PC-3 (cell line): ENCODE results near the gene HMCN1.
"Not testable (repeated sequence)": the region's sequence is repeated elsewhere in the genome, so short reads cannot be mapped to it uniquely, and the experiment has no call there.

ENCODE experiments used
- CTCF ChIP-seq: fragments of 300-600 bp; sonication (generic); conservative IDR thresholded peaks from 2 replicates; pipeline ENCODE4 v1.5.1; 2017; ENCODE audit warnings: antibody characterized with exemption, low read depth, mild to moderate bottlenecking, low read length
- EZH2phosphoT487 ChIP-seq: fragments of 300-600 bp; sonication (generic); IDR thresholded peaks from 2 replicates; pipeline ENCODE4 v1.6.1; 2018; ENCODE audit warnings: mild to moderate bottlenecking, antibody characterized with exemption, low read length, borderline replicate concordance

- not testable (repeated sequence) for TF ChIP-seq EZH2phosphoT487, CTCF
Observed at GRCh38 chr1:185892831-185893403, 158.7 kb downstream of the HMCN1 start.
